ENCODE results near the gene CACNA1S. TPM values are rescaled to one million over a fixed set of nuclear protein-coding genes. Genes with fewer than 3 reads are reported as not detected.

The CACNA1S gene
- total RNA-seq, 1 experiment from 2014 or later: not detected

DNA sequence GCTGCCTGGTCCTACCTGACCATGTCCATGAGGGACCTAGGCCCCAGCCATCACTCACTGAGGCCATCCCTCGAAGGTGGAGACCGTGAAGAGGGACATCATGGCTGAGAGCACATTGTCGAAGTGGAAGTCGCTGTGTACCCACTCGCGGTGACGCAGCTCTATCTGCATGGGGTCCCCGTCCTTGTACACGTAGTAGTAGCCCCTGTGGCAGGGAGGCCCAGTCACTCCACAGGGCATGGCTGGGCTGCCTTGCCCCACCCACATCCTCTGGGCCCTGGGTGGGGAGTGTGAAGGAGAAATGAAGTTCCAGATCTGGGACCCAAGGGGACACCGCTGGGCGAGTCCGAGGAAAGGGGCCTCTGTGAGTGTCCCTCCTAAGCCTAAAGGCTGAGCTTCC is 50.3 kb downstream of the CACNA1S start:
- H3K9me3 ChIP-seq (ENCODE audit: control insufficient read depth, insufficient read depth, low read depth, low read length): no peaks in the 10 kb centered on the region
- ChIA-PET CTCF (no interaction called here), POLR2A (no interaction called here)
- peaks cover 4% of the 10 kb centered on the region; the same call in 1 of the 2 replicates for H3K27me3 ChIP-seq (ENCODE audit: control insufficient read depth, insufficient read depth, low read length)
- in situ Hi-C loops (cut with HindIII; ENCODE audit: low pct_unique_long_range_greater_than_20kb, low sequenced_read_pairs) (no loop called here), intact Hi-C loops (cut with micrococcal nuclease; ENCODE audit: unreplicated experiment) (no loop called here)
- H3K4me1 ChIP-seq (ENCODE audit: control insufficient read depth, insufficient read depth, low read length): no peaks in the 10 kb centered on the region
- DNase-seq (ENCODE audit: low read depth, low spot score) (no peak), ATAC-seq (no peak)
- no TSS peak for BruUV-seq (replicated peaks)
- H3K36me3 ChIP-seq (ENCODE audit: control insufficient read depth, insufficient read depth, low read length): no peaks in the 10 kb centered on the region
- no peak overlapping the region for H3K4me3 ChIP-seq (ENCODE audit: low read depth in 2 of 2, low read length in 2 of 2)
- H3K27ac ChIP-seq (ENCODE audit: low read length): no peak overlapping the region
- TF ChIP-seq TCF7L2 (IDR thresholded peaks at IDR 0.05; ENCODE audit: low read depth, low read length) (no peak), POLR2AphosphoS5 (IDR thresholded peaks at IDR 0.05; ENCODE audit: low read depth, low read length) (no peak), SIN3A (IDR thresholded peaks at IDR 0.05; ENCODE audit: borderline replicate concordance, insufficient read depth, low read depth, low read length) (no peak)
- TF ChIP-seq, protein P1, sequence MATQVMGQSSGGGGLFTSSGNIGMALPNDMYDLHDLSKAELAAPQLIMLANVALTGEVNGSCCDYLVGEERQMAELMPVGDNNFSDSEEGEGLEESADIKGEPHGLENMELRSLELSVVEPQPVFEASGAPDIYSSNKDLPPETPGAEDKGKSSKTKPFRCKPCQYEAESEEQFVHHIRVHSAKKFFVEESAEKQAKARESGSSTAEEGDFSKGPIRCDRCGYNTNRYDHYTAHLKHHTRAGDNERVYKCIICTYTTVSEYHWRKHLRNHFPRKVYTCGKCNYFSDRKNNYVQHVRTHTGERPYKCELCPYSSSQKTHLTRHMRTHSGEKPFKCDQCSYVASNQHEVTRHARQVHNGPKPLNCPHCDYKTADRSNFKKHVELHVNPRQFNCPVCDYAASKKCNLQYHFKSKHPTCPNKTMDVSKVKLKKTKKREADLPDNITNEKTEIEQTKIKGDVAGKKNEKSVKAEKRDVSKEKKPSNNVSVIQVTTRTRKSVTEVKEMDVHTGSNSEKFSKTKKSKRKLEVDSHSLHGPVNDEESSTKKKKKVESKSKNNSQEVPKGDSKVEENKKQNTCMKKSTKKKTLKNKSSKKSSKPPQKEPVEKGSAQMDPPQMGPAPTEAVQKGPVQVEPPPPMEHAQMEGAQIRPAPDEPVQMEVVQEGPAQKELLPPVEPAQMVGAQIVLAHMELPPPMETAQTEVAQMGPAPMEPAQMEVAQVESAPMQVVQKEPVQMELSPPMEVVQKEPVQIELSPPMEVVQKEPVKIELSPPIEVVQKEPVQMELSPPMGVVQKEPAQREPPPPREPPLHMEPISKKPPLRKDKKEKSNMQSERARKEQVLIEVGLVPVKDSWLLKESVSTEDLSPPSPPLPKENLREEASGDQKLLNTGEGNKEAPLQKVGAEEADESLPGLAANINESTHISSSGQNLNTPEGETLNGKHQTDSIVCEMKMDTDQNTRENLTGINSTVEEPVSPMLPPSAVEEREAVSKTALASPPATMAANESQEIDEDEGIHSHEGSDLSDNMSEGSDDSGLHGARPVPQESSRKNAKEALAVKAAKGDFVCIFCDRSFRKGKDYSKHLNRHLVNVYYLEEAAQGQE (IDR thresholded peaks at IDR 0.05; ENCODE audit: insufficient read depth in 1 of 2, low read depth in 2 of 2, low read length in 1 of 2): no peak
- TF ChIP-seq, protein P2, sequence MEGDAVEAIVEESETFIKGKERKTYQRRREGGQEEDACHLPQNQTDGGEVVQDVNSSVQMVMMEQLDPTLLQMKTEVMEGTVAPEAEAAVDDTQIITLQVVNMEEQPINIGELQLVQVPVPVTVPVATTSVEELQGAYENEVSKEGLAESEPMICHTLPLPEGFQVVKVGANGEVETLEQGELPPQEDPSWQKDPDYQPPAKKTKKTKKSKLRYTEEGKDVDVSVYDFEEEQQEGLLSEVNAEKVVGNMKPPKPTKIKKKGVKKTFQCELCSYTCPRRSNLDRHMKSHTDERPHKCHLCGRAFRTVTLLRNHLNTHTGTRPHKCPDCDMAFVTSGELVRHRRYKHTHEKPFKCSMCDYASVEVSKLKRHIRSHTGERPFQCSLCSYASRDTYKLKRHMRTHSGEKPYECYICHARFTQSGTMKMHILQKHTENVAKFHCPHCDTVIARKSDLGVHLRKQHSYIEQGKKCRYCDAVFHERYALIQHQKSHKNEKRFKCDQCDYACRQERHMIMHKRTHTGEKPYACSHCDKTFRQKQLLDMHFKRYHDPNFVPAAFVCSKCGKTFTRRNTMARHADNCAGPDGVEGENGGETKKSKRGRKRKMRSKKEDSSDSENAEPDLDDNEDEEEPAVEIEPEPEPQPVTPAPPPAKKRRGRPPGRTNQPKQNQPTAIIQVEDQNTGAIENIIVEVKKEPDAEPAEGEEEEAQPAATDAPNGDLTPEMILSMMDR (IDR thresholded peaks at IDR 0.05): no peak

DNA sequence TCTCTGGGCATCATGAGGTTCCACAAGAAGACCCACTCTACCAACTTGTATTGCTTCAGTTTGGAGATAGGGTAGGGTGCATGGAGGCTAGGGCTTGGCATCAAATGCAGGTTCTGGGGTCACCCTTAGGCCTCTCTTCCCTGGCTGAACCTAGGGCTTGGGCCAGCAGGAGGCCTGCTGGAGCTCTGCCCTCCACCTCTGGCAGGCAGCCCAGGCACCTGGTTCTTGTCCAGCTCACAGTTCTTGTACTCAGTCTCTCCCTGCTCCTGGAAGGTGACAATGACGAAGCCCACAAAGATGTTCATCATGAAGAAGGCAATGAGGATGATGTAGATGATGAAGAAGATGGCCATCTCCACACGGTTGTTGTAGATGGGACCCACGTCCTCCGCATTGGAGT is 51.2 kb downstream of the CACNA1S start:
- intact Hi-C loops (cut with micrococcal nuclease; ENCODE audit: unreplicated experiment) (no loop called here), in situ Hi-C loops (cut with HindIII; ENCODE audit: low pct_unique_long_range_greater_than_20kb, low sequenced_read_pairs) (no loop called here)
- Histone ChIP-seq H3K36me3 (ENCODE audit: control insufficient read depth, insufficient read depth, low read length) (no peaks in the 10 kb centered on the region), H3K9me3 (ENCODE audit: control insufficient read depth, insufficient read depth, low read depth, low read length) (no peaks in the 10 kb centered on the region), H3K27ac (ENCODE audit: low read length) (no peak overlapping the region), H3K4me1 (ENCODE audit: control insufficient read depth, insufficient read depth, low read length) (no peaks in the 10 kb centered on the region), H3K27me3 (ENCODE audit: control insufficient read depth, insufficient read depth, low read length) (peaks cover 4% of the 10 kb centered on the region; the same call in 1 of the 2 replicates), H3K4me3 (ENCODE audit: low read depth in 2 of 2, low read length in 2 of 2) (no peak overlapping the region)
- DNase-seq (ENCODE audit: low read depth, low spot score): no peak
- BruUV-seq (replicated peaks): no TSS peak
- TF ChIP-seq, protein P2 (IDR thresholded peaks at IDR 0.05): no peak
- TF ChIP-seq, protein P1 (IDR thresholded peaks at IDR 0.05; ENCODE audit: insufficient read depth in 1 of 2, low read depth in 2 of 2, low read length in 1 of 2): no peak
- TF ChIP-seq TCF7L2 (IDR thresholded peaks at IDR 0.05; ENCODE audit: low read depth, low read length): no peak
- no peak for TF ChIP-seq POLR2AphosphoS5 (IDR thresholded peaks at IDR 0.05; ENCODE audit: low read depth, low read length)
- TF ChIP-seq SIN3A (IDR thresholded peaks at IDR 0.05; ENCODE audit: borderline replicate concordance, insufficient read depth, low read depth, low read length): no peak
- CTCF ChIA-PET: no interaction called here
- POLR2A ChIA-PET: no interaction called here
- no peak for ATAC-seq

Measured in Panc1 (cell line).